HPDE6-E6E7 (cell line): ENCODE measurements around the gene RELL1.

Experiments
- DNase-seq: peaks from one replicate; pipeline ENCODE4 v3.0.0; 2011; ENCODE audit warnings: missing footprints; ENCODE audit errors: extremely low spot score

The RELL1 gene

DNA sequence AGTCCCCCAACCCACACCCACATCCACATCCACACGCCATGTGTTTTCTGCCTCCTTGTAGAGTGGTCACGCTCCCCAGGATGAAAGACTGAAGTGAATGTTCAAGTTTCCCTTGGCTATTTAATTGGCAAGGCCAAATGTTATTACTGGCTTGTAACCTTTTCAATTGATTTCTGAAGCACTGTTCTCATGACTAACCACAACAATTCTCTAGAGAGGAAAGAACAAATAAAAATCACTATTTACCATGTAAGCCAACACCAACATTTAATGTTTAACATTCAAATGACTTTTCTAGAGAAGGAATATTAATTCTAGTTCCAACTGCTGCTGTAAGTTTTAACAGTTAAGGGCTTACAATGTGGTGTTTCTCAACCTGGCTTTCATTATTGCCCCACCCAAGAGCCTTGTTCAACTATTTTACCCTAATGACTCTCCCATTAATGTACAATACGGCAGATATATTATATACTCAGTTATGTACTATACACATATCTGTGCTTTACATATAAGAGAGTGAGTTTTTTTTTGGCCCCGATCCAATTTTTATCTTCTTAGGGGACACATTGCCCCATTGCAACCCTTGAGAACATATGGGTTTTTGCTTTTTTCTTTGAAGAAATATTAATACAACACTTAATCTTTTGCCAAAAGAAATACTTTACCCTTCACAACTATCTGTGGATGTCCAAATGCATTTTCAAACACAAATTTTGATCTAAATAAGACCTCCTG, 46.5 kb downstream of the RELL1 start:
- no peak for DNase-seq

DNA sequence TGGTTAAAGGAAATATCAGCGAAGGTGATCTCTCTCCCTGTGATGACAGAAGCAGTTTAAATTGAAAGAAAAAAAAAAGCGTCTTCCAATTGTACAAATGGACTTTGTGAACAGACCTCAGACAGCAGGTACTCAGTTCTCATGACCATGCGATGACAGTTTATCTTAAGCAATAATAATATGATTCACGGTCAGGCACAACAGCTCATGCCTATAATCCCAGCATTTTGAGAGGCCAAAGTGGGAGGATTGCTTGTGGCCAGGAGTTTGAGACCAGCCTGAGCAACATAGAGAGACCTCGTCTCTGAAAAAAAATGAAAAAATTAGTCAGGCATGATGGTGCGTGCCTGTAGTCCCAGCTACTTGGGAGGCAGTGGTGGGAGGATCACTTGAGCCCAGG, 51.0 kb downstream of the RELL1 start:
- no peak for DNase-seq

DNA sequence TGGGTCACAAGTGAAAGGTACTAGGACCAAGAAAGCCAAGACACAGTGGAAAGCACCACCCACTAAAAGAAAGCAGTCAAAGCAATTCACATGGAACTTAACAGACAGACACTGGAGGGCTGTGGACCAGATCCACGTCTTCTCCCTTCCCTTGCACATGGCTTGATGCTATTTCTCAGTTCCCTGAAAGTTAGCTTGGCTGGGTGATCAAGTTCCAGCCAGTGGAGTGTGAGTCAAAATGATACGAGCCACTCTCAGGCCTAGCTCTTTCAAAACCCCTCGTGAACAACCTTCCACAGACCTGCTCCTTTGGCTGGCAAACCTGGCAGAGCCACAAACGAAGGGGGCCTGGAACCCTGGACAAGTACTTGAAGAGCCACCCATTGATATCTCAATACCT, 52.0 kb downstream of the RELL1 start:
- no peak for DNase-seq

DNA sequence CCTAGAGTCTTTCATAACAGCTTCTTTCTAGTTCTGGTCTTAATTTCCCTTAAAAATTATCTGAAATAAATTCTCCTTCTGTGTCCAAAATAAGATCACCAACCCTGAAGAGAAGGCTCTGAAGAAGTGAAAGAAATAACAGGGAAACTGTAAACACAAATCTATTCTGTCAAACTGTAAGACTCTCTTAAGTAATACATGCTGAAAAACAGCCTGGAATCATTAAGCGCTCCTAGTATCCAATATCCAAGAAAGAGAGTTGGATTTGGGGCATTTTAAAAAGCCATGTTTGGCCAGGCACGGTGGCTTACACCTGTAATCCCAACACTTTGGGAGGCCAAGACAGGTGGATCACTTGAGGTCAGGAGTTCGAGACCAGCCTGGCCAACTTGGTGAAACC, 53.3 kb downstream of the RELL1 start:
- DNase-seq = no peak

DNA sequence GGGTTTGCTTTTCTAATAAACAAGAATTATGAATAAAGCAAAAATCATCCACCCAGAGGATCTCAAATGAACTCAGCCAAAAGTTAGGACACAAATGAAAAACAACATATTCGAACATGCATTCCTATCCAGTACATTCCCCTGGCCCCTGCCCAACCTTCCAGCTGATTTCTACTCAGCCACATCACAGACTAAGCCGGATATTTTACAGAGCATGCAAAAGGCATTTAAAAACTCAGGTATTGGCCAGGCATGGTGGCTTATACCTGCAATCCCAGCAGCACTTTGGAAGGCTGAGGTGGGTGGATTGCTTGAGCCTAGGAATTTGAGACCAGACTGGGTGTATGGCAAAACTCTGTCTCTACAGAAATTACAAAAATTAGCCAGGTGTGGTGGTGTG, 54.6 kb downstream of the RELL1 start:
- DNase-seq = no peak

DNA sequence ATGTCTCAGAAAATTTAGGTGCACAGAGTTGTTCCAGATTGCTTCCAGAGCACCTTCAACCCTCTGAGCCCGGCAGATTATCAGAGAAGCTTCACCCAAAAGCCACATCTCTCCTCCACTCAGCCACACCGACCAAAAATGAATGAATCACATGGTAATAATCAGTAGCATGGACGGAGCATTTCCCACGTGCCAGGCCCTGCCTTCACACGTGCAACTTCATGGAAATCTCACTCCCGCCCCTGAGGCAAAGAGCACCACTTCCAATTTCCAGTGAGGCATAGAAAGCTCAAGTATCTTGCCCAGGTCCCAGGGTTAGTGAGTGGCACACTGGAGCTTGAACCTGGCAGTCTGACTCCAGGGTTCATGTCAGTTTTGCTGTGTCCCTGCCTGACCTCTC, 56.5 kb downstream of the RELL1 start:
- no peak for DNase-seq

DNA sequence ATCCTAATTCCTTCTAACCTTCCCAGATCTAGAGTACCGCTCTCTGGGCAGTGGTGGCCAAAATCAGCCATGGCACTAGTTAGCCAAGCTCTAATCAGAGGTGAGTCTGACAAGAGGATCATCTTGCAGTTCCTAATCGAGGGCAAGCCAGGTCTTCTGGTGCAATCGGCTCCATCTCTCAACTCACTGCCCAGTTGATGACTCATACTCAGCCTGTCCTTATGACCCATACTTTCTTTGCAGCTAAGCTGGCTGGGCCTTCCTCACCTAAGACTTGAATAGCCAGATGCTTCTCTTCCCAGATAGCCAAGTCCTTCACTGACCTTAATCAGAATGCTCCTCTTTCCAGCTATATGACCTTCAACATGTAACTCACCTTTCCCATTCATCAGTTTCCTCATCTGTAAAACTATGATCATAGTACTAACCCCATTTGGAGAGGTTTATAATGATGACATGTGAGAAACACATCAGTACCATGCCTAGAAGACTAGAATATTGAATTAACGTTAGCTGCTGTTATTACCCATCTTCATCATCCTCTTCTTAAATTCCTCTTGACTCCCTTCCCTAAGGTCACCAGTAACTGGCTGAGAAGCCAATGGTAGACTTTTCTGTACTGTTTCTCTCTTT, 57.1 kb downstream of the RELL1 start:
- peak; percentile 66 for DNase-seq

DNA sequence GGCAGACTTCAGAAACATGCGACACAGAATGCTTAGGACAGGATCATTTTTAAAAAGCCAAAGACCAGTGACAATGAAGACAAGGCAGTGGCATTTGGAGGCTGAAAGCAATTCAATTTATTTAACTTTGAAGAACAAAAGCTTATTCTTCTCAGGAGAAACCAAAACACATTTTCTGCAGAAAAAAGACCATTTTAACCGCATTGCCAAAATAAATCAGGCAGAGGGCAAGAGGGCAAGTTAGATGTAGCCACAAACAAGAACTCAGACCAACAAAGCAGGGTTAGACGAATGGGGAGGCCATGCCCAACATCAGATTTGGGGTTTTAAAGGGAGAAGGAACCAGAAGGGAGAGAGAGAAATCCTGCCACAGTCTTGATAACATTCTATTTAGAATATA, 58.9 kb downstream of the RELL1 start:
- DNase-seq = no peak

DNA sequence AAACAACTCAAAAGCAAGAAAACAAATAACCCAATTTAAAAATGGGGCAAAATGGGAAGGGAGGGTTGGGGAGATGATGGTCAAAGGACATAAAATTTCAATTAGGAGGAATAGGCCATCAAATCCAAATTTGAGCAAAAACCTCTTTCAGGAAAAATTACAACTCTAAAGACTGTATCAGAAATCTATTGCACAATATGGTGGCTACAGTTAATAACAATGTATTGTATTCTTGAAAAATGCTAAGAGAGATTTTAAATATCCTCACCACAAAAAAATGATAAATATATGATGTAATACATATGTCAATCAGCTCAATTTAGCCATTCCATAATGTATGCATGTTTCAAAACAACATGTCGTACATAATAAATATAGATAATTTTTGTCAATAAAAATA, 60.7 kb downstream of the RELL1 start:
- DNase-seq = no peak

DNA sequence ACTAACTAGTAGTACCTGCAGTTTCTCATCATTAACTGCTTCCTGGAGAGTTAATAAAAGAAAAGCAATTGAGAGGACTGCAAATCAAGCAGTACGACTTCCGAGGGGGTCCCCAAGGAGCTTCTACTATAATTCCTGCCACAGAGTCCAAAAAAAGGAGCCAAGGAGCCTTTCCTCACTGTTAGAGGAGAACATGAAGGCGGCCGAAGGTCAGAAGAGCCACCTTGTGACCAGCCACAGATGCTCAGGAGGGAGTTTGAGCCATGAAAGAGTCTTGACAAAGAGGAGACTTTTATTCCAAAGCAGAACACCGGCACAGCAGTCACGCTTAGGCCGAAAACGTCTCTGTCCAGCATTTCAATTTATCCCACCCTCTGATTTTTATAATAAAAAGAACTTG, 62.2 kb downstream of the RELL1 start:
- no peak for DNase-seq

DNA sequence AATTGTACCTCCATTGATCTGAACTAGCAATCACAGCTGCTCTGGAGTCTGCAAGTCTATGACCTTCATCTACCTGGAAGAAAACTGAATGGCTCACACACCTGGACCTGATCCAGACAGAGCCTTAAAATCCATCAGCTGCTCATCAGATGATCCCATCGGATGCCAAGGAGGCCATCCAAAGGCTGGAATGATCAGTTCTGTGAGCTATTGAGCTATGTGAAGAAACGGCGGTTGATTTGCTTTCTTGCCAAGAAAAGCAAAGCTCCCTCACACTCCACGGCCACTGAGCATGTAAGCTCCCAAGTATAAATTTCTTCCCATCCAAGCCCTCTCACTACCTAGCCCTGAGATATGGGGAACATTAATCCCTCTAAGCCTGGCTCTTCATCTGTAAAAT, 63.1 kb downstream of the RELL1 start:
- no peak for DNase-seq

DNA sequence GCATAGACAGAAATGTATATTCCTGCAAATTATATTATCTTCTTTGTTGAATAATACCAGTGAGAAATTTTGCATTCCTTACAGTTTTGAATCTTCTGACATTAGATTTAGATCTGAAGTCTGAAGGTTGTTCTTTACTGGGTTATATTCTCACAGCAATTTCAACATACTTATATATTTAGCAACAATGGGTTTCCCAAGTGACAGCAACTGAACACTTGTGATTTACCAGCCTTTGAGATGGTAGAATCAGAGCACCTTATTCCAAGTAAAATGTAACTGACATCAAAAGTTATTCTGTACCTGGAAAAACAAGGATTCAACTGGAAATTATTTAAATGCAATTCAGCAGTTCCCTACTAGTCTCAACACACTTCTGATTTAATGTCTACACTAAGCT, 66.0 kb downstream of the RELL1 start:
- DNase-seq = no peak

DNA sequence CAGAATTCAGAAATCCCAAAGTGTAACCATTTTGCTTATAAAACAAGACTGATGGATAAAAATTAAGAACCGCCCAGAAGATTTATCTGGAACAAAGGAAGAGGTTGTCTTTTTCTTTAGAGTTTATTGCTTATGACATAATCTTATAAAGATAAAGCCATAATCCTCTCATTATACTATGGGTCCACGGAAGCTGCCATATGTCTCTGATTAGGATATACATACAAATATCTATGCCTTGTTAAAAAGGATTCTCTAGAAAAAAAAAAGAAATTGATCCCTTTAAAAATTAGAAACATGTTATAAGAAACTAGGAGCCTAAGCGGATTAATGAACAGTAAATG, 70.5 kb downstream of the RELL1 start:
- DNase-seq = no peak

DNA sequence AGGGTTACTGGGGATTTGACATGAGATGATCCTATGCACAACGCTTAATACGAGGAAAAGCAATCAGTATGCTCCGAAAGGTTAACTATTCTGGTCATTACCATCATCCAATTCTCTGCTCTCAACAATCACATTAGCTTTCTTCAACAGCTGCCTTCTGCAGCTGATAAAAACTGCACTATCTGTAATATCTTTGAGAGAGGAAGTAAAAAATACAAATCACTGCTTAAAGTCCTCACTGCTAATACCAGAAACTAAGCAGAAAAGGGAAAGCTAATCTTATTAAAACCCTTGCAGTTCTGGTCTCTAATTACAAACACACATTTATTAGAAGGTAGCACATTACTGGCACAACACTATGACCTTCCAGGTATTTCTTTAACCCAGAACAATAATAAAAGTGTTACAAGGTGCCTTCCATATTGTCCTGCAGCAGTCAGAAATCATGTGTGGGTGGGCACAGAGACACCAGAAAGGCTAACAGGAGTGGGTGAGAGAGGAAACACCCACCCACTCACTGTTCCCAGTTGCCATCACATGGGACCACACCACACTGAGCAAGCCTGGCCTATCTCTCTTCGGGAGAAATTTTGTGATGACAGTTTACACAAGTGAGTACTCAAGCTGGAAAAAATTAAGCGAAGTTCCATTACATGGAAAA, 71.0 kb downstream of the RELL1 start:
- DNase-seq = no peak

DNA sequence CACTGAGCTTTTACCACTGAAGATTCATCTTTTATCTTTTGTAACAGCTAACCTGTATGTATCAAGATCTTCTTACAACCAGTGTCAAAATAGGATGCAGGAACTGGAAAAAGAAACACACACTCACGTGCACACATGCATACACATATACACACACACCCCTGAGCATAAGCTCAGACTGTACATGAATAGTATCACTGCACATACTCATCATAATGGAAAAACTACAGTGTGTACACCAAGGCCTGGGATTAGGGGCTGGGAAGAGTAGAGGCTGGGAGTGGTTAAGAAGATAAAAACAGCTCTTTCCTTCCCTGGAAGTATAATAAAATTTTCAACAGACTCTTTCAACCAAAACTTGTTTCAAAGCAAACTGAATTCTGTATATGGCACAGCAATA, 73.4 kb downstream of the RELL1 start:
- DNase-seq = no peak

DNA sequence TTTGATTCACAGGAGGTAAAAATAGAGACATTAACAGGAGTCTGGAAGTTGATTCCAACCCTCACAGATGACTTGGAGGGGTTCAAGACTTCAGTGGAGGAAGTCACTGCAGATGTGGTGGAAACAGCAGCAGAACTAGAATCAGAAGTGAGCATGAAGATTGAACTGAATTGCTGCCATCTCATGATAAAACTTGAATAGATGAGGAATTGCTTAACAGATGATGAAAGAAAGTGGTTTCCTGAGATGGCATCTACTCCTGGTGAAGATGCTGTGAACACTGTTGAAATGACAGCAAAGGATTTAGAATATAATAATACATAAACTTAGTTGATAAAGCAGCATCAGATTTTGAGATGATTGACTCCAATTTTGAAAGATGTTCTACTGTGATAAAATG, 76.5 kb downstream of the RELL1 start:
- no peak for DNase-seq

DNA sequence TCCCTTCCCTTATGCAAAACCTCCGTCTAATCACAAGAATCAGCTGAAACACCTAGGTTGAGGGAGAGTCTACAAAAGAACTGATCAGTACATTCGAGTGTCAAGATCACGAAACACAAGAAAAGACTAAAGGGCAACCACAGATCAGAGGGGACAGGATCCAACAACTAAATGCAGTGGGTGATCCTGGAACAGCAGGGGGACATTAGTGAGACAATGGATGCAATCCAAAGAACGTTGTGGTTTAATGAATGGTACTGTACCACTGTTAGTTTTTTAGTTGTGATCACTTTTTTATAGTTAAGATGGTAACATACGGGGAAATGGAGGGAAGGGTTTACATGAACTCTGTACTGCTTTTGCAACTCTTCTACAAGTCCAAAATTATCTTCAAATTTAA, 79.2 kb downstream of the RELL1 start:
- DNase-seq = no peak

DNA sequence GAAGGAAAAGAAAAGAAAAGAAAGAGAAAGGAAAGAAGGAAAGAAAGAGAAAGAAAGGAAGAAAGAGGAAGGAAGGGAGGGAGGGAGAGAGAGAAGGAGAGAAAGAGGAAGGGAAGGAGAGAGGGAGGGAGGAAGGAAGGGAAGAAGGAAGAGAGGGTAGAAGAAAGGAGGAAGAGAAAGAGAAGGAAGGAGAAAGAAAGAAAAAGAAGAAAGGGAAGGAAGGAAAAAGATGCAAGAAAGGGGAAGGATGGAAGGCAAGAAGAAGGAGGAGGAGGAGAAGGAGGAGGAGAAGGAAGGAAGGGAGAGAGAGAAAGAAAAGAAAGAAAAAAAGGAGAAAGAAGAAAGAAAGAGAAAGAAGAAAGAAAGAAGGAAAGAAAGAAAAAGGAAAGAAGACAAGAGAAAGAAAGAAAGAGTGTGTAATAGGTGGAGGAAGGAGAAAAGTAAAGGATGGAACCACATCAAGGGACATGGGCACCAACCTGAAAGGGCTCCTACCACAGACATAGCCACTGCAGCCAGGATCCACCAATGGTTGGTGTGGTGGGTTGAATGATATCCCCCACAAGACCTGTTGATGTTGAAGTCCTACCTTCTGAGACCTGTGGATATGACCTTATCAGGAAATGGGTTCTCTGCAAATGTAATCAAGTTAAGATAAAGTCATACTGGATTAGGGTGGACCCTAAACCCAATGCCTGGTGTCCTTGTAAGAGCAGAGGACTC, 80.2 kb downstream of the RELL1 start:
- no peak for DNase-seq

DNA sequence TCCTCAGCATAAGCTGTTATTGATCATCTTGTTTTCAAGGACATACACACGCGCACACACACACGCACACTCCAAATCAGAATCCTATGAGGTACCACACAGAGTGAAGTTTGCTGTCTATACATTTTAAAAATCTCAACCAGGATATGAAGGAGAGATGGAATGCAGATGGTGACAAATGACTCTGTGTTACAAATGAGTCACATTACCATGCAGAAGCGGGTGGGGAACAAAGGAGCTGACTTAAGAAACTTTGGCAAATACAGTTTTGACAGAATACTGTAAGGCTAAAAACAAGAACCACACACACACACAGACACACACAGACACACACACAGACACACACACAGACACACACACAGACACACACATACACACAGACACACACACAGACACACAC, 81.7 kb downstream of the RELL1 start:
- no peak for DNase-seq

DNA sequence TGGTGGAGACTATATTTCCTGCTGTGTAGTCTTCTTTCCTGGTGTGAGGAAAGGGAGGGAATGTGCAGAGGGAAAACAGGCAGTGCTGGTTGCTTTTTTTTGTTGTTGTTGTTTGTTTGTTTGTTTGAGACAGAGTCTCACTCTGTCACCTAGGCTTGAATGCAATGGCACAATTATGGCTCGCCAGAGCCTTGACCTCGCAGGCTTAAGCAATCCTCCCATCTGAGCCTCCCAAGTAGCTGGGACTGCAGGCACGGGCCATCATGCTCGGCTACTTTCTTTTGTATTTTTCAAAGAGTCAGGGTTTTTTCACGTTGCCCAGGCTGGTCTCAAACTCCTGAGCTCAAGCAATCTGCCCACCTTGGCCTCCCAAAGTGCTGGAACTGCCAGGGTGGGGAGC, 82.5 kb downstream of the RELL1 start:
- no peak for DNase-seq

DNA sequence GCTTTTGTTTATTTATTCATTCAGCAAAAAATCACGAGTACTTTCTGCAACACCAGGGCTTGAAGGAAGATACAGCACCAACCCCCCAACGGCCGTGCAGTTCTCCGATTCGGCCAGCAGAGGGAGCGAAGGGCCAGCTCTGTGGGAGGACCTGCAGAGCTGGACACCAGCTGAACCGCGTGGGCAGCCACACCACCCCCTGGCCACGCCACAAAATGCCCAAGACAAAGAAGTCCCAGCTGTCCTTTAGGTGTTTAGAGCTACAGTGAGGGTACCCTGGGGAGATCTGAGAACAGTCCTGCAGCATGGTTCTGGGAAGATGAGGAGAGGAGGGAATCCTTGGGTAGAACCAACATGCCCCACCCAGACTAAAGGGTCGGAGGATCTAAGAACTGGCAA, 83.1 kb downstream of the RELL1 start:
- peak; percentile 71 for DNase-seq

DNA sequence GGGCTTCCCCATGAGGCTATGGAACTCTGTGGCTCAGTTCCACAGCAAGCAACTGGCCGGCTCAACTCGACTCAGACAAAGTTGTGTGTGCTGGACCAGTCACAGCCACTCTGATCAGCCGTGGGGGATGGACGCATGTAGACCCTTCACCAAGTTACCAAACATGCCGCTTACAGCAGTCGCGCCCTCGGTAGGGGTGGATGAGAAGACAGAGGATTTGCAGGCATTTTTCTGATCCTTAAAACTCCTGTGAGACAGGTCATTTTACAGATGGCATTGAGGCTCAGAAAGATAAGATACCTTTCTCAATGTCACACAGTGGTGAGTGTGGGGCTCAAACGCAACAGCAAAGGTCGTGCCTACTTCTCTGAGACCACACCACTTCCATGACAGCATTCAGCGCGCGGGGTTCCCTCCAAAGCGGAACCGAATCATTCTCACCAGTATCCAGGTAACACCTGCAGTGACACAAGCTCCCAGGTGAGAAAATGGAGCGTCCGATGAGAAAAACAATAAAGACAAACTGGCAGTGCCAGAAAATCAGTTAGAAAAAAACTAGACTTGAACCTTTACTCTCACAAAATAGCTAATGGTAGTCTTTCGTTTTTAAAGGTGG, 83.6 kb downstream of the RELL1 start:
- no peak for DNase-seq
